SK-N-SH (cell line): ENCODE data around the gene SOWAHA. TPM values are rescaled to one million over a fixed set of nuclear protein-coding genes. Genes with fewer than 3 reads are reported as not detected.

Experiments
- CTCF ChIA-PET: fragments of 300-600, 350-600 bp; formaldehyde crosslinking; extraction: SDS; loops from one replicate; lab custom pipeline; 2021; lab: Yijun Ruan, JAX
- POLR2A ChIA-PET: fragments of 350-600 bp; sonication (Branson Sonifier 250); formaldehyde crosslinking; extraction: SDS; loops from one replicate; lab custom pipeline; 2020; ENCODE audit warnings: antibody characterized with exemption, inconsistent platforms; lab: Yijun Ruan, JAX
- DNase-seq: peaks from one replicate; pipeline ENCODE4 v3.0.0; 2012
- H2AFZ ChIP-seq: fragments of 200-600 bp; sonication (generic); 2 replicates; pipeline ENCODE4 v1.8.1; 2016; ENCODE audit warnings: antibody characterized with exemption, mild to moderate bottlenecking, low read depth
- H3F3A ChIP-seq: fragments of 200-600 bp; sonication (generic); replicated peaks from 2 replicates; pipeline ENCODE3; 2016; ENCODE audit warnings: antibody characterized with exemption, mild to moderate bottlenecking; ENCODE audit not compliant: insufficient read depth
- H3K27ac ChIP-seq, 2 experiments: fragments of 200-500 bp in 1 of 2; fragments of 200-600 bp in 1 of 2; sonication (Bioruptor generic) in 1 of 2; sonication (generic), shearing (Covaris generic) in 1 of 2; 2 replicates each; pipeline versions ENCODE4 v1.5.1 to v1.6.1; 2014 to 2016; ENCODE audit warnings: low read depth in 2 of 2, inconsistent platforms in 1 of 2, low read length in 1 of 2, mild to moderate bottlenecking in 1 of 2, mixed read lengths in 1 of 2
- H3K27me3 ChIP-seq: fragments of 200-600 bp; sonication (generic), shearing (Covaris generic); 2 replicates; pipeline ENCODE4 v1.6.1; 2016; ENCODE audit warnings: mixed run types; ENCODE audit not compliant: insufficient read depth
- H3K36me3 ChIP-seq, 2 experiments: fragments of 200-500 bp in 1 of 2; fragments of 200-600 bp in 1 of 2; sonication (Bioruptor generic) in 1 of 2; sonication (generic) in 1 of 2; replicated peaks in 1 of 2; 2 replicates each; pipeline versions ENCODE3 to v1.5.1; 2014 to 2016; ENCODE audit warnings: low read length in 1 of 2, mild to moderate bottlenecking in 1 of 2; ENCODE audit not compliant: insufficient read depth in 2 of 2, control insufficient read depth in 1 of 2
- H3K4me1 ChIP-seq, 2 experiments: fragments of 200-500 bp in 1 of 2; fragments of 200-600 bp in 1 of 2; sonication (Bioruptor generic) in 1 of 2; sonication (generic), shearing (Covaris generic) in 1 of 2; 2 replicates each; pipeline versions ENCODE4 v1.5.1 to v1.6.1; 2014 to 2016; ENCODE audit warnings: low read depth in 1 of 2, low read length in 1 of 2, mixed run types in 1 of 2; ENCODE audit not compliant: insufficient read depth in 2 of 2, control insufficient read depth in 1 of 2
- H3K4me2 ChIP-seq: fragments of 200-600 bp; sonication (generic), shearing (Covaris generic); 2 replicates; pipeline ENCODE4 v1.6.1; 2017; ENCODE audit warnings: mixed run types
- H3K4me3 ChIP-seq, 2 experiments: fragments of 200-500 bp in 1 of 2; fragments of 200-600 bp in 1 of 2; sonication (Bioruptor generic) in 1 of 2; sonication (generic), shearing (Covaris generic) in 1 of 2; 2 replicates each; pipeline versions ENCODE4 v1.5.1 to v1.8.1; 2014 to 2016; ENCODE audit warnings: low read depth in 2 of 2, inconsistent platforms in 1 of 2, low read length in 1 of 2, mild to moderate bottlenecking in 1 of 2, mixed read lengths in 1 of 2, moderate library complexity in 1 of 2
- H3K79me2 ChIP-seq: fragments of 200-600 bp; sonication (generic); 2 replicates; pipeline ENCODE4 v1.8.1; 2017; ENCODE audit warnings: mild to moderate bottlenecking; ENCODE audit not compliant: insufficient read depth
- H3K9ac ChIP-seq: fragments of 200-600 bp; sonication (generic); 2 replicates; pipeline ENCODE4 v1.6.1; 2017; ENCODE audit warnings: mixed run types
- H3K9me2 ChIP-seq: fragments of 200-600 bp; sonication (generic); 2 replicates; pipeline ENCODE4 v1.6.1; 2017; ENCODE audit warnings: mixed run types
- H3K9me3 ChIP-seq: fragments of 200-600 bp; sonication (generic); 2 replicates; pipeline ENCODE4 v1.6.1; 2017; ENCODE audit warnings: mixed run types, mild to moderate bottlenecking, moderate library complexity
- H4K20me1 ChIP-seq: fragments of 200-600 bp; sonication (generic); 2 replicates; pipeline ENCODE4 v1.6.1; 2017; ENCODE audit warnings: mild to moderate bottlenecking, mixed run types; ENCODE audit not compliant: insufficient read depth
- GATA2 ChIP-seq: sonication (generic); formaldehyde crosslinking; IDR thresholded peaks from 2 replicates; pipeline ENCODE4 v1.5.0; 2020; ENCODE audit warnings: mild to moderate bottlenecking, missing genetic modification reagents
- TEAD4 ChIP-seq: IDR thresholded peaks from 2 replicates; pipeline ENCODE4 v1.4.0; 2012; ENCODE audit warnings: mild to moderate bottlenecking, borderline replicate concordance; ENCODE audit not compliant: insufficient read depth
- WGBS: methylation state at CpG from one replicate; pipeline ENCODE4 v1.1.6; 2017; ENCODE audit warnings: low lambda C conversion rate; 5-methylcytosine and 5-hydroxymethylcytosine counted together
- polyA plus RNA-seq, 3 experiments: library from polyadenylated mRNA; depleted of rRNA; stranded (reverse); fragments of >200 nt; gene quantifications; 2 replicates each; pipeline ENCODE4 v1.2.3, GENCODE V29; 2012
- TF ChIP-seq, protein P1 (sequence below): IDR thresholded peaks from 2 replicates; pipeline ENCODE4 v1.6.1; 2012; ENCODE audit warnings: mild to moderate bottlenecking, low read depth, low read length, moderate library complexity
- TF ChIP-seq, protein P2 (sequence below): IDR thresholded peaks from 2 replicates; pipeline ENCODE4; 2012
- TF ChIP-seq, protein P3 (sequence below): fragments of 200-600 bp; sonication (generic); IDR thresholded peaks from 2 replicates; pipeline ENCODE4 v1.6.1; 2017; ENCODE audit warnings: antibody characterized with exemption, mild to moderate bottlenecking, moderate library complexity

SOWAHA gene
- polyA plus RNA-seq, 1 of the 3 experiments (the other 2 are of a cell fraction) = 0.30 TPM

DNA sequence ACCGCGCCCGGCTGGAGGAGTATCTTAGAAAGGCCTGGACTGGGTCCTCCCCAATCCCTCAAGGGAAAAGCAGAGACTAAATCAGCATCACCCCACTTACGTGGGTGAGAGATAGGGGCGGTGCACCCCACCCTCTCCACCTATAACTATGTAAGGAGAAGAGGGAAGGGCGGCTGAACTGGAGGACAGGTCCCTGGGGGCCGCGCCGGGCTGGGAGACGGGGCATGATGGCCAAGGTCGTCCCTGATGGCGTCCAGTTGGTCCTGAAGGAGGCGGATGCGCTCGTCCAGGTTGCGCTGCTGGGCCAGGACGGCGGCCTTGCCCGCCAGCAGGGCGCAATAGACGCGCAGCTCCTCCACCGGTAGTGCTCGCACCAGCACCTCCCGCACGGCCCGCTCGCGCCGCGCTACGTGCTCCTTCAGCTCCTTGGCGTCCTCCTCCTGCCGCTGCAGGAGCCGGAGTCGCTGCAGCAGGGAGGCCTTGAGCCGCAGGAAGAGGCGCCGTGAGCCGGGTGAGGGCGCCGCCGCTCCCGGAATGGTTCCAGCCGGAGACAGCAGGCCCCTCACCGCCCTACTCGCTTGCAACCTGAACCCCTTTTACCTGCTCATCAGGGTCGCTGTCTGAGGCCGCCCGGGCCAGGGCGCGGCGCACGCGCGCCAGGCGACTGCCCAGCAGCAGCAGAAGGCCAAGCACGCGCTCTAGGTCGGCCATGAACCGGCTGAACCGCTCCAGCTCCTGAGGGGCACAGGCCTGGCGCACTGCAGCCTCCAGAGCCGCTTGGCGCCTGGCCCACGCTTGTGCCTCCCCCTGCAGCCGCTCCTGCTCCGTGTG, 9.8 kb downstream of the SOWAHA start (continued):
- no peak for TF ChIP-seq GATA2 (CRISPR knock-in tag)

DNA sequence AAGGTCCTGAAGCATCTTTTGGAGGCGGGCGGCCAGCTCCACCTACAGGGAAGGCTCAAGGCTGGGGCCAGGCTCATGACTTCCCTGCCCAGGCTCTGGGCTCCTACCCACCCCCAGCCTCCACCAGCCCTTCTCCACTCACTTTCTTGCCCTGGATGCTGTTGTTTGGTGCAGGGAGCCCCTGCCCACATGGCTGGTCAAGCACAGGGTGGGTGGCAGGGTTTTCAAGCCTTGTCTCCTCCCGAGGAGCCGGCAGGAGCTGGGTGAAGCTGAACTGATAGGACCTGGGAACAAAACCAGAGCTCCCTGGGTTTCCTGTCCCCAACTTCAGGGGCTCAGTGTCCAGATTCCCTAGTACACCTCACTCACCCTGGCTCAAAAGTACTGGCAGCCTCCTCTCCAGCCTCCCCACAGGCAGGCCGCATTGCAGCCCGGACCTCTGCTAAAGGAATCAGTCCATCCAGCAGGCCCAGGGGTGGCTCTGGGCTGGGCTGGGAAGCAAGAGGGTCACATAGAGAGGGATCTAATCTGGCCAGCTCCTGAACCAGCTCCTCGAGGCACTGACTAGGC, 10.5 kb downstream of the SOWAHA start:
- Histone ChIP-seq H3K9me2 (no peaks in the 10 kb centered on the region), H2AFZ (no peak overlapping the region), H3K9ac (no peak overlapping the region), H3K36me3 (no peaks in the 10 kb centered on the region), H3K4me2 (no peak overlapping the region), H3F3A (no peaks in the 10 kb centered on the region), H3K4me1 (peaks cover 0 to 6% of the 10 kb centered on the region in 2 experiments; a peak in 1 of 4 replicates), H3K79me2 (no peaks in the 10 kb centered on the region), H3K4me3 (no peak overlapping the region), H3K27me3 (no peaks in the 10 kb centered on the region), H3K27ac (no peak overlapping the region), H4K20me1 (no peaks in the 10 kb centered on the region), H3K9me3 (no peaks in the 10 kb centered on the region)
- WGBS = 88% methylated on average over 5 of the region's 7 CpGs
- POLR2A ChIA-PET = no interaction called here
- DNase-seq = no peak
- CTCF ChIA-PET = interaction anchor here (0.7 to 6.8 kb wide), 4 partner anchors 60 to 296 kb away, joined by 3 to 88 read pairs (median 5); no protein-coding TSS in a partner anchor
- TF ChIP-seq, protein P1, sequence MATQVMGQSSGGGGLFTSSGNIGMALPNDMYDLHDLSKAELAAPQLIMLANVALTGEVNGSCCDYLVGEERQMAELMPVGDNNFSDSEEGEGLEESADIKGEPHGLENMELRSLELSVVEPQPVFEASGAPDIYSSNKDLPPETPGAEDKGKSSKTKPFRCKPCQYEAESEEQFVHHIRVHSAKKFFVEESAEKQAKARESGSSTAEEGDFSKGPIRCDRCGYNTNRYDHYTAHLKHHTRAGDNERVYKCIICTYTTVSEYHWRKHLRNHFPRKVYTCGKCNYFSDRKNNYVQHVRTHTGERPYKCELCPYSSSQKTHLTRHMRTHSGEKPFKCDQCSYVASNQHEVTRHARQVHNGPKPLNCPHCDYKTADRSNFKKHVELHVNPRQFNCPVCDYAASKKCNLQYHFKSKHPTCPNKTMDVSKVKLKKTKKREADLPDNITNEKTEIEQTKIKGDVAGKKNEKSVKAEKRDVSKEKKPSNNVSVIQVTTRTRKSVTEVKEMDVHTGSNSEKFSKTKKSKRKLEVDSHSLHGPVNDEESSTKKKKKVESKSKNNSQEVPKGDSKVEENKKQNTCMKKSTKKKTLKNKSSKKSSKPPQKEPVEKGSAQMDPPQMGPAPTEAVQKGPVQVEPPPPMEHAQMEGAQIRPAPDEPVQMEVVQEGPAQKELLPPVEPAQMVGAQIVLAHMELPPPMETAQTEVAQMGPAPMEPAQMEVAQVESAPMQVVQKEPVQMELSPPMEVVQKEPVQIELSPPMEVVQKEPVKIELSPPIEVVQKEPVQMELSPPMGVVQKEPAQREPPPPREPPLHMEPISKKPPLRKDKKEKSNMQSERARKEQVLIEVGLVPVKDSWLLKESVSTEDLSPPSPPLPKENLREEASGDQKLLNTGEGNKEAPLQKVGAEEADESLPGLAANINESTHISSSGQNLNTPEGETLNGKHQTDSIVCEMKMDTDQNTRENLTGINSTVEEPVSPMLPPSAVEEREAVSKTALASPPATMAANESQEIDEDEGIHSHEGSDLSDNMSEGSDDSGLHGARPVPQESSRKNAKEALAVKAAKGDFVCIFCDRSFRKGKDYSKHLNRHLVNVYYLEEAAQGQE = no peak
- TF ChIP-seq, protein P2, sequence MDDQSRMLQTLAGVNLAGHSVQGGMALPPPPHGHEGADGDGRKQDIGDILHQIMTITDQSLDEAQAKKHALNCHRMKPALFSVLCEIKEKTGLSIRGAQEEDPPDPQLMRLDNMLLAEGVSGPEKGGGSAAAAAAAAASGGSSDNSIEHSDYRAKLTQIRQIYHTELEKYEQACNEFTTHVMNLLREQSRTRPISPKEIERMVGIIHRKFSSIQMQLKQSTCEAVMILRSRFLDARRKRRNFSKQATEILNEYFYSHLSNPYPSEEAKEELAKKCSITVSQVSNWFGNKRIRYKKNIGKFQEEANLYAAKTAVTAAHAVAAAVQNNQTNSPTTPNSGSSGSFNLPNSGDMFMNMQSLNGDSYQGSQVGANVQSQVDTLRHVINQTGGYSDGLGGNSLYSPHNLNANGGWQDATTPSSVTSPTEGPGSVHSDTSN = no peak
- no peak for TF ChIP-seq TEAD4
- TF ChIP-seq, protein P3, sequence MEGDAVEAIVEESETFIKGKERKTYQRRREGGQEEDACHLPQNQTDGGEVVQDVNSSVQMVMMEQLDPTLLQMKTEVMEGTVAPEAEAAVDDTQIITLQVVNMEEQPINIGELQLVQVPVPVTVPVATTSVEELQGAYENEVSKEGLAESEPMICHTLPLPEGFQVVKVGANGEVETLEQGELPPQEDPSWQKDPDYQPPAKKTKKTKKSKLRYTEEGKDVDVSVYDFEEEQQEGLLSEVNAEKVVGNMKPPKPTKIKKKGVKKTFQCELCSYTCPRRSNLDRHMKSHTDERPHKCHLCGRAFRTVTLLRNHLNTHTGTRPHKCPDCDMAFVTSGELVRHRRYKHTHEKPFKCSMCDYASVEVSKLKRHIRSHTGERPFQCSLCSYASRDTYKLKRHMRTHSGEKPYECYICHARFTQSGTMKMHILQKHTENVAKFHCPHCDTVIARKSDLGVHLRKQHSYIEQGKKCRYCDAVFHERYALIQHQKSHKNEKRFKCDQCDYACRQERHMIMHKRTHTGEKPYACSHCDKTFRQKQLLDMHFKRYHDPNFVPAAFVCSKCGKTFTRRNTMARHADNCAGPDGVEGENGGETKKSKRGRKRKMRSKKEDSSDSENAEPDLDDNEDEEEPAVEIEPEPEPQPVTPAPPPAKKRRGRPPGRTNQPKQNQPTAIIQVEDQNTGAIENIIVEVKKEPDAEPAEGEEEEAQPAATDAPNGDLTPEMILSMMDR = no peak
